ENCODE data around the gene MACROD2. TPM values are rescaled to one million over a fixed set of nuclear protein-coding genes. Genes with fewer than 3 reads are reported as not detected.

The MACROD2 gene
- total and polyA plus RNA-seq, 11 donors: 0.54 to 5.4 (median 2.4) TPM

DNA sequence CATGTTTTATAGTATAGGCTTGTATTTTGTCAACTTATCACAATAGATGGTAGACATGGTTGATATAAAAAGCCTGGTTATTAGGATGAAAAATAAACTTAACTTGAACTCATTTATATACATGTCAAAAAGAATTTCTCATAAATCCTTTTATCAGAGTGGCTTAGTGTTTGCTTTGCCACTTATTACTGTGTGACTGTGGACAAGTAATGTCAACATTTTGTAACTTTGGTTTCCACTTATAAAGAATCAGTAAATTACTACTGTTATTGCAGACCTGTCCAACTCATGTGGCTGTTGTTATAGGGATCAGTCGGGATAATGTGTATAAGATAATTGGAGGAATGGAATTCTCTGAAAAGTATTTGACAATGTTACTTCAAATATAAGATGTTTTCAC, 1236.9 kb downstream of the MACROD2 start:
- TF ChIP-seq POLR2A (IDR thresholded peaks at IDR 0.05): no peak
- TF ChIP-seq, protein P1, sequence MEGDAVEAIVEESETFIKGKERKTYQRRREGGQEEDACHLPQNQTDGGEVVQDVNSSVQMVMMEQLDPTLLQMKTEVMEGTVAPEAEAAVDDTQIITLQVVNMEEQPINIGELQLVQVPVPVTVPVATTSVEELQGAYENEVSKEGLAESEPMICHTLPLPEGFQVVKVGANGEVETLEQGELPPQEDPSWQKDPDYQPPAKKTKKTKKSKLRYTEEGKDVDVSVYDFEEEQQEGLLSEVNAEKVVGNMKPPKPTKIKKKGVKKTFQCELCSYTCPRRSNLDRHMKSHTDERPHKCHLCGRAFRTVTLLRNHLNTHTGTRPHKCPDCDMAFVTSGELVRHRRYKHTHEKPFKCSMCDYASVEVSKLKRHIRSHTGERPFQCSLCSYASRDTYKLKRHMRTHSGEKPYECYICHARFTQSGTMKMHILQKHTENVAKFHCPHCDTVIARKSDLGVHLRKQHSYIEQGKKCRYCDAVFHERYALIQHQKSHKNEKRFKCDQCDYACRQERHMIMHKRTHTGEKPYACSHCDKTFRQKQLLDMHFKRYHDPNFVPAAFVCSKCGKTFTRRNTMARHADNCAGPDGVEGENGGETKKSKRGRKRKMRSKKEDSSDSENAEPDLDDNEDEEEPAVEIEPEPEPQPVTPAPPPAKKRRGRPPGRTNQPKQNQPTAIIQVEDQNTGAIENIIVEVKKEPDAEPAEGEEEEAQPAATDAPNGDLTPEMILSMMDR (IDR thresholded peaks at IDR 0.05): no peak
- intact Hi-C loops (cut with DNase I): loop anchor here in 1 of 10 donors (10.0 kb wide), 1 partner anchor 47 kb away; no protein-coding TSS in a partner anchor
- 78 to 94% (median 83%) methylated on average over 1 of the region's 1 CpG for WGBS, 4 donors
- no peak overlapping the region for H3K27ac ChIP-seq
- no peak overlapping the region for H3K4me3 ChIP-seq
- H3K27me3 ChIP-seq: no peaks in the 10 kb centered on the region
- H3K9me3 ChIP-seq: peaks cover 0 to 5% (median 0%) of the 10 kb centered on the region in 12 donors
- no peaks in the 10 kb centered on the region for H3K36me3 ChIP-seq
- no peak for ATAC-seq
- H3K4me1 ChIP-seq: no peaks in the 10 kb centered on the region
- DNase-seq: no peak

DNA sequence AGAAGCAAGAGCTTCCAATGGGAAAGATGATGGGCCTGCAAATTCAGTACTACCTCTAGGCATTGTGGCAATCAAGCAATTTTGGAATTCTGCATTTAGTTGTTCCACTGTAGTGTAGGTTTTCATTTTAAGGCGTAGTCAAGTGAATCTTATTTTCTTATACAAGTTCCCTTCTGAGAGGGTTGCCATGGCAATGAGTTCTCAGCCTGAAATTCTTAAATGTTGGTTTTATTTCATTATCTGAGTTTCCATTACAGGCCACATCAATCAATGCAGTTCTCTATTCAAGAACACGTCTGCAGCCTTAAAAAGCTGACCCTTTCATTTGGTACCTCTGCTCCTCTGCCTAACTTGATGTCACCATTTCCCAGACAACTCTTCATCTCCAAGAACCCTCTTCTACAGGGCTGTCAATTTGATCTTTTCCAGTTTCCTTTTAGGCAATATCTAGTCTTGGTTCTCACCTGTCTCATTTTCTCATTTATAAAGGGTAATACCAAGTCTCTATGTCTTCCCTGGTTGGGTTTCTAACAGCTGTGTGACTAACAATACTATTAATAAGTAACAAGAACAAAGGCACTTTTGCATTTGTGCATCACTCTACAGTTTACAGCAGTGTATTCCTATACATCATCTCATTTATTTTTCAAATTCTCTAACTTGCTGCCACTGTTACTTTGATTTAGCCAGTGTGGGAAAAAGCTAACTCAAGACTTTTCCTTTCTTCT, 1240.3 kb downstream of the MACROD2 start:
- H3K27me3 ChIP-seq: no peaks in the 10 kb centered on the region
- no peak overlapping the region for H3K4me3 ChIP-seq
- H3K4me1 ChIP-seq: no peaks in the 10 kb centered on the region
- intact Hi-C loops (cut with DNase I): loop anchor here in 1 of 10 donors (10.0 kb wide), 1 partner anchor 51 kb away; no protein-coding TSS in a partner anchor
- 75 to 80% (median 78%) methylated on average over 2 of the region's 2 CpGs for WGBS, 4 donors
- ATAC-seq: no peak
- no peaks in the 10 kb centered on the region for H3K36me3 ChIP-seq
- no peaks in the 10 kb centered on the region for H3K9me3 ChIP-seq
- H3K27ac ChIP-seq: no peak overlapping the region
- no peak for DNase-seq
- TF ChIP-seq, protein P1 (IDR thresholded peaks at IDR 0.05): no peak
- no peak for TF ChIP-seq POLR2A (IDR thresholded peaks at IDR 0.05)

DNA sequence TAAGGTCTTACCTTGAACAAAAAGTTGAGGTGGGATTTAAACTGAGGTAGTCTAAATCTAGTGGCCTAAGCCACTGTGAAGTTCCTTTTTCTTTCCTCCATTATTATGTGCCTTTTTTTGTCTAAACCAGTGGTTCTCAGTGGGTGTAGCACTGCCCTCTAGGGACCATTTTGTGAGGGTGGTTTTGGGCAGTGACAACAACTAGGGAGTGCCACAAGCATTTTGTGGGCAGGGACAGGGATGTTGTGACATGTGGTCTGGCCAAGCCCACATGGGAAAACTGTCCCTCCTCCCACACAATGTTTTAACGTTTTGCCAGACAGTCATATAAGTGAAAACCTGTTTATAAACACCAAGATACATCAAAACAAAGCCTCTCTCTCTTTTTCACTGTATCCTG, 1241.5 kb downstream of the MACROD2 start:
- H3K4me3 ChIP-seq: no peak overlapping the region
- no peak for DNase-seq
- no peaks in the 10 kb centered on the region for H3K27me3 ChIP-seq
- H3K36me3 ChIP-seq: no peaks in the 10 kb centered on the region
- H3K9me3 ChIP-seq: no peaks in the 10 kb centered on the region
- H3K4me1 ChIP-seq: no peaks in the 10 kb centered on the region
- intact Hi-C loops (cut with DNase I): loop anchor here in 1 of 10 donors (10.0 kb wide), 1 partner anchor 52 kb away; no protein-coding TSS in a partner anchor
- WGBS, 4 donors: 20 to 41% (median 33%) methylated on average over 1 of the region's 1 CpG
- no peak overlapping the region for H3K27ac ChIP-seq
- ATAC-seq: no peak
- TF ChIP-seq, protein P1 (IDR thresholded peaks at IDR 0.05): peak in 2 of 12 donors; percentile 8 to 9
- TF ChIP-seq POLR2A (IDR thresholded peaks at IDR 0.05): no peak

DNA sequence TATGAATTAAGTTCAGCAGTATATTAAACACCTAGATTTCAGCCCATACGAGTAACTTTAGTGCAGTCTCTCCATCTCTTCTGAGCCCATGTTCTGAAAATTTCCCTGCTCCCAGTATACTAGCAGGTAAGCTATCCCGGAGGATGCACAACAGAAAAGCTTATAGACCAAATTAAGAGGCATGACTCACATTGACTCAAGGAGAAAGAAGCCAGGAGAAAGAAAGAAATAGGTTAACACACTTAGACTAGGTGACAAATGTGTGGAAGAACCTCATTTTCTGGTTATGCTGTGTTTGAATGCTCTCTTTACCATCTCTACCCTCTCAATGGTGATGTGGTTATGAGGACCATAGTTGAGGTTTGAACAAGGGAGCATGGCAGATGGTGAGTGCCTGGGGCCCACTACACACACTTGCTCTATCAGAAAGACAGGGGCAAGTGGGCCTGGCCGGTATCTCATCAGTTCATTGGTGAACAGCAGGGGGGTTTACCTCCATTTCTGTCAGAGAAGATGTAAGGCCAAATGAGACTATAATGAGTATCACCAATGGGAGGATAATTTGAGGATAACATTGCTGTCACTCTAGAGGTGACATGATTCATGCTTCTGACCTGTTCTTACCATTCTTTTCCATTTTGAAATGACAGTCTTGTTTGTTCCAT, 1244.4 kb downstream of the MACROD2 start:
- Histone ChIP-seq H3K36me3 (no peaks in the 10 kb centered on the region), H3K27ac (no peak overlapping the region), H3K4me3 (no peak overlapping the region), H3K9me3 (no peaks in the 10 kb centered on the region), H3K27me3 (no peaks in the 10 kb centered on the region), H3K4me1 (no peaks in the 10 kb centered on the region)
- DNase-seq: no peak
- no peak for TF ChIP-seq POLR2A (IDR thresholded peaks at IDR 0.05)
- TF ChIP-seq, protein P1 (IDR thresholded peaks at IDR 0.05): no peak
- intact Hi-C loops (cut with DNase I): loop anchor here in 1 of 10 donors (10.0 kb wide), 1 partner anchor 55 kb away; no protein-coding TSS in a partner anchor
- 85 to 90% (median 88%) methylated on average over 3 of the region's 3 CpGs for WGBS, 4 donors
- no peak for ATAC-seq
